Measurements from ENCODE around the gene BCL7A. TPM values are rescaled to one million over a fixed set of nuclear protein-coding genes. Genes with fewer than 3 reads are reported as not detected.

Gene BCL7A
- total and polyA plus RNA-seq, 11 donors, result 4.0 to 22.1 (median 14.3) TPM

- H3K27ac ChIP-seq, result peak within 1 kb of the TSS; percentile 53 to 95 (median 86)
- H3K9me3 ChIP-seq, result no peaks in the 10 kb centered on the region
- H3K27me3 ChIP-seq, result no peaks in the 10 kb centered on the region
- TF ChIP-seq CTCF (IDR thresholded peaks at IDR 0.05) (no peak), POLR2A (IDR thresholded peaks at IDR 0.05) (peak; percentile 87 to 92)
- H3K36me3 ChIP-seq, result no peaks in the 10 kb centered on the region
- WGBS, 4 donors, result 0 to 1% (median 0%) methylated on average over 37 to 113 of the region's 113 CpGs
- DNase-seq (peak; percentile 95 to 97 (median 95)), ATAC-seq (peak; percentile 79 to 94 (median 88))
- intact Hi-C loops (cut with DNase I), result loop anchor here in 1 of 10 donors (5.0 kb wide), 1 partner anchor 39 kb away; no protein-coding TSS in a partner anchor
- peaks cover 7 to 55% (median 38%) of the 10 kb centered on the region in 12 donors for H3K4me1 ChIP-seq
- peak within 1 kb of the TSS; percentile 32 to 94 (median 74) for H3K4me3 ChIP-seq
Observed at GRCh38 chr12:122078141-122079032, 56.7 kb downstream of the BCL7A start, which contains the start of gene MLXIP. MLXIP (plus strand) TSS chr12:122078756; CDS start chr12:122078854, 98 bp downstream.

- no peak for TF ChIP-seq CTCF (IDR thresholded peaks at IDR 0.05)
- no peak for TF ChIP-seq POLR2A (IDR thresholded peaks at IDR 0.05)
- Histone ChIP-seq H3K4me3 (peak overlapping the region; percentile 32 to 94 (median 74)), H3K4me1 (peaks cover 7 to 62% (median 43%) of the 10 kb centered on the region in 12 donors), H3K27ac (peak overlapping the region; percentile 53 to 95 (median 86)), H3K27me3 (no peaks in the 10 kb centered on the region), H3K9me3 (no peaks in the 10 kb centered on the region), H3K36me3 (peaks cover 0 to 4% (median 0%) of the 10 kb centered on the region in 9 donors)
- intact Hi-C loops (cut with DNase I), result loop anchor here in 1 of 10 donors (5.0 kb wide), 1 partner anchor 38 kb away; no protein-coding TSS in a partner anchor
- DNase-seq (peak in 1 of 5 donors; percentile 42), ATAC-seq (no peak)
- 1 to 2% (median 1%) methylated on average over 24 to 38 of the region's 38 CpGs for WGBS, 4 donors
Observed at GRCh38 chr12:122079033-122079531, 57.4 kb downstream of the BCL7A start.

GRCh38 chr12:122079532-122080081 lies 57.9 kb downstream of the BCL7A start:
- no peaks in the 10 kb centered on the region for H3K27me3 ChIP-seq
- WGBS, 4 donors, result 6 to 9% (median 8%) methylated on average over 10 to 13 of the region's 13 CpGs
- intact Hi-C loops (cut with DNase I), result loop anchor here in 2 of 10 donors (5.0 kb wide), 2 partner anchors 38 to 43 kb away; no protein-coding TSS in a partner anchor
- peak overlapping the region; percentile 32 to 94 (median 74) for H3K4me3 ChIP-seq
- H3K9me3 ChIP-seq, result no peaks in the 10 kb centered on the region
- DNase-seq (peak in 1 of 5 donors; percentile 34), ATAC-seq (no peak)
- H3K36me3 ChIP-seq, result peaks cover 0 to 7% (median 5%) of the 10 kb centered on the region in 9 donors
- H3K27ac ChIP-seq, result peak overlapping the region; percentile 53 to 95 (median 86)
- TF ChIP-seq POLR2A (IDR thresholded peaks at IDR 0.05), result no peak
- TF ChIP-seq CTCF (IDR thresholded peaks at IDR 0.05), result no peak
- peaks cover 7 to 65% (median 45%) of the 10 kb centered on the region in 12 donors for H3K4me1 ChIP-seq

Data from heart left ventricle (tissue), 16 donors.